DOHH2 (cell line): ENCODE data around the gene BEND3.

Experiments used
- CTCF ChIP-seq: fragments of 200-600 bp; sonication (generic); IDR thresholded peaks from one replicate; pipeline ENCODE4 v1.5.1; 2014; ENCODE audit warnings: antibody characterized with exemption, mild to moderate bottlenecking, low read depth, low read length; ENCODE audit not compliant: poor library complexity, severe bottlenecking
- EZH2phosphoT487 ChIP-seq: fragments of 200-600 bp; sonication (generic); IDR thresholded peaks from 2 replicates; pipeline ENCODE4 v1.6.1; 2017; ENCODE audit warnings: borderline replicate concordance, mild to moderate bottlenecking, antibody characterized with exemption, low read length, moderate library complexity, mixed read lengths

- TF ChIP-seq CTCF (no peak), EZH2phosphoT487 (no peak)
Observed at GRCh38 chr6:107121266-107121665, 6.0 kb upstream of the BEND3 start.
